WTC11 (cell line): ENCODE results near the gene CADM3. TPM values are rescaled to one million over a fixed set of nuclear protein-coding genes. Genes with fewer than 3 reads are reported as not detected.

Source experiments
- ATAC-seq: fragments of 200-7000 bp; cut with Tn5 transposase; 2 replicates; pipeline ENCODE4 v1.10.0; 2021; ENCODE audit warnings: mild to moderate bottlenecking, moderate library complexity
- CTCF ChIA-PET: fragments of 300-600 bp; sonication (Branson Sonifier 250); formaldehyde crosslinking; loops from one replicate; lab custom pipeline; 2021; ENCODE audit warnings: antibody characterized with exemption; lab: Charles Lee
- POLR2A ChIA-PET: fragments of 350-600 bp; sonication (Branson Sonifier 250); formaldehyde crosslinking; loops from one replicate; lab custom pipeline; 2021; ENCODE audit warnings: antibody characterized with exemption; lab: Charles Lee
- DNase-seq: peaks from one replicate; pipeline ENCODE4 v3.0.0; 2021; ENCODE audit warnings: low spot score
- H3K27ac Mint-ChIP-seq: 2 replicates; pipeline ENCODE4 v1.8.0; 2021; ENCODE audit warnings: mixed read lengths
- H3K27me3 Mint-ChIP-seq: 2 replicates; pipeline ENCODE4 v1.8.0; 2021; ENCODE audit warnings: low read depth, mild to moderate bottlenecking, moderate library complexity, mixed read lengths
- H3K36me3 Mint-ChIP-seq: 2 replicates; pipeline ENCODE4 v1.8.0; 2021; ENCODE audit warnings: mixed read lengths
- H3K4me1 Mint-ChIP-seq: 2 replicates; pipeline ENCODE4 v1.8.0; 2022; ENCODE audit warnings: mixed read lengths
- H3K4me3 Mint-ChIP-seq: 2 replicates; pipeline ENCODE4 v1.8.0; 2021; ENCODE audit warnings: mild to moderate bottlenecking, moderate library complexity, mixed read lengths
- H3K9me3 Mint-ChIP-seq: 2 replicates; pipeline ENCODE4 v1.8.0; 2021; ENCODE audit warnings: mixed read lengths
- ARID4B ChIP-seq: sonication (generic); formaldehyde crosslinking; IDR thresholded peaks from 2 replicates; pipeline ENCODE4 v1.8.0; 2023; ENCODE audit warnings: missing genetic modification reagents, mild to moderate bottlenecking, borderline replicate concordance
- CREM ChIP-seq: sonication (generic); formaldehyde crosslinking; IDR thresholded peaks from 2 replicates; pipeline ENCODE4 v1.8.1; 2022; ENCODE audit warnings: mild to moderate bottlenecking, missing genetic modification reagents, moderate library complexity
- E2F4 ChIP-seq: sonication (generic); formaldehyde crosslinking; IDR thresholded peaks from 2 replicates; pipeline ENCODE4 v1.8.1; 2022; ENCODE audit warnings: low read depth, mild to moderate bottlenecking, moderate library complexity, missing genetic modification reagents, borderline replicate concordance
- ESRRA ChIP-seq: sonication (generic); formaldehyde crosslinking; IDR thresholded peaks from 2 replicates; pipeline ENCODE4 v1.8.1; 2022; ENCODE audit warnings: mild to moderate bottlenecking, missing genetic modification reagents, borderline replicate concordance
- FOXP1 ChIP-seq: sonication (generic); formaldehyde crosslinking; IDR thresholded peaks from 2 replicates; pipeline ENCODE4 v1.8.0; 2022; ENCODE audit warnings: missing genetic modification reagents, mild to moderate bottlenecking, moderate library complexity, borderline replicate concordance
- IRF2 ChIP-seq: sonication (generic); formaldehyde crosslinking; IDR thresholded peaks from 2 replicates; pipeline ENCODE4 v1.8.0; 2022; ENCODE audit warnings: low read depth, missing genetic modification reagents, borderline replicate concordance
- KAT7 ChIP-seq: sonication (generic); formaldehyde crosslinking; IDR thresholded peaks from 2 replicates; pipeline ENCODE4 v1.8.1; 2023; ENCODE audit warnings: missing genetic modification reagents, mild to moderate bottlenecking, borderline replicate concordance
- NR1H2 ChIP-seq: sonication (generic); formaldehyde crosslinking; IDR thresholded peaks from 2 replicates; pipeline ENCODE4 v1.9.0; 2021; ENCODE audit warnings: mild to moderate bottlenecking, moderate library complexity, missing genetic modification reagents
- RORB ChIP-seq: fragments of 250-450 bp; sonication (Bioruptor Pico); IDR thresholded peaks from 2 replicates; pipeline ENCODE4 v1.9.0; 2021; ENCODE audit warnings: mild to moderate bottlenecking
- SMAD3 ChIP-seq: sonication (generic); formaldehyde crosslinking; IDR thresholded peaks from 2 replicates; pipeline ENCODE4 v1.8.0; 2022; ENCODE audit warnings: missing genetic modification reagents, mild to moderate bottlenecking, borderline replicate concordance
- SP1 ChIP-seq: sonication (generic); formaldehyde crosslinking; conservative IDR thresholded peaks from 2 replicates; pipeline ENCODE4 v1.8.1; 2022; ENCODE audit warnings: missing genetic modification reagents
- TP53 ChIP-seq: sonication (generic); formaldehyde crosslinking; IDR thresholded peaks from 2 replicates; pipeline ENCODE4 v1.8.1; 2023; ENCODE audit warnings: mild to moderate bottlenecking, missing genetic modification reagents
- ZBTB21 ChIP-seq: sonication (generic); formaldehyde crosslinking; IDR thresholded peaks from 2 replicates; pipeline ENCODE4 v1.8.1; 2023; ENCODE audit warnings: mild to moderate bottlenecking, missing genetic modification reagents, borderline replicate concordance
- ZMAT4 ChIP-seq: fragments of 250-450 bp; sonication (Bioruptor Pico); IDR thresholded peaks from 2 replicates; pipeline ENCODE4 v1.9.0; 2021; ENCODE audit warnings: mild to moderate bottlenecking
- ZNF219 ChIP-seq: sonication (generic); formaldehyde crosslinking; IDR thresholded peaks from 2 replicates; pipeline ENCODE4 v1.8.0; 2023; ENCODE audit warnings: missing genetic modification reagents, mild to moderate bottlenecking, borderline replicate concordance
- ZNF232 ChIP-seq: sonication (generic); formaldehyde crosslinking; IDR thresholded peaks from 2 replicates; pipeline ENCODE4 v1.8.0; 2022; ENCODE audit warnings: mild to moderate bottlenecking, missing genetic modification reagents
- ZNF396 ChIP-seq: fragments of 250-450 bp; sonication (Bioruptor Pico); IDR thresholded peaks from 2 replicates; pipeline ENCODE4 v1.8.0; 2021; ENCODE audit warnings: mild to moderate bottlenecking, moderate library complexity, borderline replicate concordance
- total RNA-seq: library from RNA; stranded (reverse); gene quantifications from 3 replicates; pipeline ENCODE4 v1.2.3, GENCODE V29; 2021
- TF ChIP-seq, protein P1 (sequence below): sonication (generic); formaldehyde crosslinking; IDR thresholded peaks from 2 replicates; pipeline ENCODE4 v1.8.0; 2022; ENCODE audit warnings: missing genetic modification reagents
- TF ChIP-seq, protein P2 (sequence below): sonication (generic); formaldehyde crosslinking; IDR thresholded peaks from 2 replicates; pipeline ENCODE4 v1.8.1; 2022; ENCODE audit warnings: missing genetic modification reagents, borderline replicate concordance

CADM3 gene
- total RNA-seq, 1 experiment from 2014 or later: 5.1 TPM

- ATAC-seq (no peak), DNase-seq (no peak)
- peaks cover 23% of the 10 kb centered on the region for H3K4me1 Mint-ChIP-seq
- no peaks in the 10 kb centered on the region for H3K36me3 Mint-ChIP-seq
- POLR2A ChIA-PET: no interaction called here
- no peaks in the 10 kb centered on the region for H3K9me3 Mint-ChIP-seq
- CTCF ChIA-PET: interaction anchor here (1.0 to 2.8 kb wide), 3 partner anchors 10 to 69 kb away, joined by 4 to 9 read pairs (median 7); no protein-coding TSS in a partner anchor
- H3K27ac Mint-ChIP-seq: no peak overlapping the region
- H3K27me3 Mint-ChIP-seq: no peaks in the 10 kb centered on the region
- TF ChIP-seq KAT7 (CRISPR knock-in tag) (no peak), SMAD3 (CRISPR knock-in tag) (no peak), IRF2 (CRISPR knock-in tag) (no peak), CREM (CRISPR knock-in tag) (no peak), ZMAT4 (CRISPR knock-in tag) (no peak), ESRRA (CRISPR knock-in tag) (no peak), ZBTB21 (no peak), ARID4B (no peak), TP53 (CRISPR knock-in tag) (no peak), ZNF232 (CRISPR knock-in tag) (no peak), RORB (CRISPR knock-in tag) (no peak), NR1H2 (no peak), ZNF219 (CRISPR knock-in tag) (no peak), ZNF396 (CRISPR knock-in tag) (no peak), SP1 (CRISPR knock-in tag) (no peak), FOXP1 (CRISPR knock-in tag) (no peak), E2F4 (CRISPR knock-in tag) (no peak)
- TF ChIP-seq, protein P1, sequence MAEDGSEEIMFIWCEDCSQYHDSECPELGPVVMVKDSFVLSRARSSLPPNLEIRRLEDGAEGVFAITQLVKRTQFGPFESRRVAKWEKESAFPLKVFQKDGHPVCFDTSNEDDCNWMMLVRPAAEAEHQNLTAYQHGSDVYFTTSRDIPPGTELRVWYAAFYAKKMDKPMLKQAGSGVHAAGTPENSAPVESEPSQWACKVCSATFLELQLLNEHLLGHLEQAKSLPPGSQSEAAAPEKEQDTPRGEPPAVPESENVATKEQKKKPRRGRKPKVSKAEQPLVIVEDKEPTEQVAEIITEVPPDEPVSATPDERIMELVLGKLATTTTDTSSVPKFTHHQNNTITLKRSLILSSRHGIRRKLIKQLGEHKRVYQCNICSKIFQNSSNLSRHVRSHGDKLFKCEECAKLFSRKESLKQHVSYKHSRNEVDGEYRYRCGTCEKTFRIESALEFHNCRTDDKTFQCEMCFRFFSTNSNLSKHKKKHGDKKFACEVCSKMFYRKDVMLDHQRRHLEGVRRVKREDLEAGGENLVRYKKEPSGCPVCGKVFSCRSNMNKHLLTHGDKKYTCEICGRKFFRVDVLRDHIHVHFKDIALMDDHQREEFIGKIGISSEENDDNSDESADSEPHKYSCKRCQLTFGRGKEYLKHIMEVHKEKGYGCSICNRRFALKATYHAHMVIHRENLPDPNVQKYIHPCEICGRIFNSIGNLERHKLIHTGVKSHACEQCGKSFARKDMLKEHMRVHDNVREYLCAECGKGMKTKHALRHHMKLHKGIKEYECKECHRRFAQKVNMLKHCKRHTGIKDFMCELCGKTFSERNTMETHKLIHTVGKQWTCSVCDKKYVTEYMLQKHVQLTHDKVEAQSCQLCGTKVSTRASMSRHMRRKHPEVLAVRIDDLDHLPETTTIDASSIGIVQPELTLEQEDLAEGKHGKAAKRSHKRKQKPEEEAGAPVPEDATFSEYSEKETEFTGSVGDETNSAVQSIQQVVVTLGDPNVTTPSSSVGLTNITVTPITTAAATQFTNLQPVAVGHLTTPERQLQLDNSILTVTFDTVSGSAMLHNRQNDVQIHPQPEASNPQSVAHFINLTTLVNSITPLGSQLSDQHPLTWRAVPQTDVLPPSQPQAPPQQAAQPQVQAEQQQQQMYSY: no peak
- TF ChIP-seq, protein P2, sequence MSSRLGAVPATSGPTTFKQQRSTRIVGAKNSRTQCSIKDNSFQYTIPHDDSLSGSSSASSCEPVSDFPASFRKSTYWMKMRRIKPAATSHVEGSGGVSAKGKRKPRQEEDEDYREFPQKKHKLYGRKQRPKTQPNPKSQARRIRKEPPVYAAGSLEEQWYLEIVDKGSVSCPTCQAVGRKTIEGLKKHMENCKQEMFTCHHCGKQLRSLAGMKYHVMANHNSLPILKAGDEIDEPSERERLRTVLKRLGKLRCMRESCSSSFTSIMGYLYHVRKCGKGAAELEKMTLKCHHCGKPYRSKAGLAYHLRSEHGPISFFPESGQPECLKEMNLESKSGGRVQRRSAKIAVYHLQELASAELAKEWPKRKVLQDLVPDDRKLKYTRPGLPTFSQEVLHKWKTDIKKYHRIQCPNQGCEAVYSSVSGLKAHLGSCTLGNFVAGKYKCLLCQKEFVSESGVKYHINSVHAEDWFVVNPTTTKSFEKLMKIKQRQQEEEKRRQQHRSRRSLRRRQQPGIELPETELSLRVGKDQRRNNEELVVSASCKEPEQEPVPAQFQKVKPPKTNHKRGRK (CRISPR knock-in tag): no peak
- TF ChIP-seq, all 79 proteins: peak for 0
- no peak overlapping the region for H3K4me3 Mint-ChIP-seq
Observed at GRCh38 chr1:159201642-159202041, 30.2 kb downstream of the CADM3 start.
